ENCODE data around the gene RPL41.

- TF ChIP-seq, protein P1, sequence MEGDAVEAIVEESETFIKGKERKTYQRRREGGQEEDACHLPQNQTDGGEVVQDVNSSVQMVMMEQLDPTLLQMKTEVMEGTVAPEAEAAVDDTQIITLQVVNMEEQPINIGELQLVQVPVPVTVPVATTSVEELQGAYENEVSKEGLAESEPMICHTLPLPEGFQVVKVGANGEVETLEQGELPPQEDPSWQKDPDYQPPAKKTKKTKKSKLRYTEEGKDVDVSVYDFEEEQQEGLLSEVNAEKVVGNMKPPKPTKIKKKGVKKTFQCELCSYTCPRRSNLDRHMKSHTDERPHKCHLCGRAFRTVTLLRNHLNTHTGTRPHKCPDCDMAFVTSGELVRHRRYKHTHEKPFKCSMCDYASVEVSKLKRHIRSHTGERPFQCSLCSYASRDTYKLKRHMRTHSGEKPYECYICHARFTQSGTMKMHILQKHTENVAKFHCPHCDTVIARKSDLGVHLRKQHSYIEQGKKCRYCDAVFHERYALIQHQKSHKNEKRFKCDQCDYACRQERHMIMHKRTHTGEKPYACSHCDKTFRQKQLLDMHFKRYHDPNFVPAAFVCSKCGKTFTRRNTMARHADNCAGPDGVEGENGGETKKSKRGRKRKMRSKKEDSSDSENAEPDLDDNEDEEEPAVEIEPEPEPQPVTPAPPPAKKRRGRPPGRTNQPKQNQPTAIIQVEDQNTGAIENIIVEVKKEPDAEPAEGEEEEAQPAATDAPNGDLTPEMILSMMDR (IDR thresholded peaks at IDR 0.05): no peak
- no peak for TF ChIP-seq EZH2phosphoT487 (IDR thresholded peaks at IDR 0.05)
- TF ChIP-seq EZH2 (IDR thresholded peaks at IDR 0.05): no peak
Measured at GRCh38 chr12:56082967-56083366, 33.5 kb upstream of the RPL41 start.

Measured in neural progenitor cell (in vitro differentiated cells).